HepG2 (cell line): ENCODE data around the gene EPDR1. TPM values are rescaled to one million over a fixed set of nuclear protein-coding genes. Genes with fewer than 3 reads are reported as not detected.

Experiments used
- BCL6 ChIP-seq: IDR thresholded peaks from 2 replicates; pipeline ENCODE4 v1.6.1; 2016; ENCODE audit warnings: missing genetic modification reagents, missing compliant biosample characterization
- CCDC6 ChIP-seq: sonication (generic); formaldehyde crosslinking; IDR thresholded peaks from 2 replicates; pipeline ENCODE4 v1.8.1; 2022; ENCODE audit warnings: mild to moderate bottlenecking, missing genetic modification reagents, moderate library complexity
- HHEX ChIP-seq: IDR thresholded peaks from 2 replicates; pipeline ENCODE4 v1.6.1; 2016; ENCODE audit warnings: control low read depth
- HOXD1 ChIP-seq: sonication (generic); formaldehyde crosslinking; IDR thresholded peaks from 2 replicates; pipeline ENCODE4 v1.5.0; 2020; ENCODE audit warnings: missing genetic modification reagents
- KAT7 ChIP-seq: IDR thresholded peaks from 2 replicates; pipeline ENCODE4 v1.6.1; 2018; ENCODE audit warnings: borderline replicate concordance, missing compliant biosample characterization
- RBFOX2 ChIP-seq: fragments of 200-400 bp; formaldehyde crosslinking; IDR thresholded peaks from 2 replicates; pipeline ENCODE4 v1.6.1; 2017; ENCODE audit warnings: low read depth, mild to moderate bottlenecking, low read length
- SIN3A ChIP-seq: IDR thresholded peaks from 2 replicates; pipeline ENCODE4 v1.6.1; 2011; ENCODE audit warnings: low read depth, mild to moderate bottlenecking, control low read depth, low read length, borderline replicate concordance
- SMAD1 ChIP-seq: sonication (generic); formaldehyde crosslinking; IDR thresholded peaks from 2 replicates; pipeline ENCODE4 v1.4.0; 2020; ENCODE audit warnings: missing genetic modification reagents, low read depth, mild to moderate bottlenecking, borderline replicate concordance
- TCF7 ChIP-seq: sonication (generic); IDR thresholded peaks from 2 replicates; pipeline ENCODE4 v1.6.1; 2016; ENCODE audit warnings: antibody characterized with exemption, low read depth
- TFDP2 ChIP-seq: sonication (generic); formaldehyde crosslinking; IDR thresholded peaks from 2 replicates; pipeline ENCODE4 v1.4.0; 2020; ENCODE audit warnings: missing genetic modification reagents
- TSC22D2 ChIP-seq: sonication (generic); formaldehyde crosslinking; IDR thresholded peaks from 2 replicates; pipeline ENCODE4 v1.5.1; 2020; ENCODE audit warnings: missing genetic modification reagents, mild to moderate bottlenecking, borderline replicate concordance
- XRCC5 ChIP-seq: fragments of 200-400 bp; formaldehyde crosslinking; optimal IDR thresholded peaks from 2 replicates; pipeline ENCODE3; 2017; ENCODE audit warnings: mild to moderate bottlenecking, low read length
- ZNF12 ChIP-seq: sonication (generic); formaldehyde crosslinking; IDR thresholded peaks from 2 replicates; pipeline ENCODE4 v1.5.0; 2020; ENCODE audit warnings: missing genetic modification reagents
- ZNF646 ChIP-seq: sonication (generic); formaldehyde crosslinking; IDR thresholded peaks from 2 replicates; pipeline ENCODE4 v1.9.0; 2021; ENCODE audit warnings: mild to moderate bottlenecking, missing genetic modification reagents
- ZNF710 ChIP-seq: sonication (generic); formaldehyde crosslinking; IDR thresholded peaks from 2 replicates; pipeline ENCODE4 v1.5.0; 2020; ENCODE audit warnings: mild to moderate bottlenecking, missing genetic modification reagents, borderline replicate concordance
- polyA plus RNA-seq, 8 experiments: library from polyadenylated mRNA; depleted of rRNA in 3 of 8; stranded (reverse) in 7 of 8; unstranded in 1 of 8; fragments of >200 nt; fragmentation: Illumina TruSeq in 4 of 8; extraction: Trizol in 4 of 8; gene quantifications; 2 replicates each; pipeline versions ENCODE4 v1.2.1 to v1.2.3, GENCODE V29; 2011 to 2016; ENCODE audit warnings: low read depth in 4 of 8, missing spikeins in 1 of 8, mixed read lengths in 1 of 8; ENCODE audit not compliant: insufficient read depth in 1 of 8
- total RNA-seq, 5 experiments: library from RNA; depleted of rRNA; stranded (reverse); fragments of >200 nt; fragmentation: Illumina TruSeq; extraction: Trizol; gene quantifications; 2 replicates each; pipeline ENCODE4 v1.2.3, GENCODE V29; 2016; ENCODE audit warnings: low read depth in 1 of 5
- TF ChIP-seq, protein P1 (sequence below): conservative IDR thresholded peaks from 2 replicates; pipeline ENCODE4 v1.6.1; 2018; ENCODE audit warnings: missing genetic modification reagents

EPDR1 gene
- total and polyA plus RNA-seq, 2 of the 13 experiments (the other 11 are each of a cell fraction or from before 2014, with no cell fraction given) = 38.3 to 50.2 TPM

GRCh38 chr7:37920849-37921805 lies 687 bp downstream of the EPDR1 start (continued):
- TF ChIP-seq ZNF710 (0 out of 2 replicates have a peak, but pooled peaks have one; percentile 25), ZNF12 (CRISPR knock-in tag) (no peak), BCL6 (CRISPR knock-in tag) (no peak; the same call in 1 of the 2 replicates), HHEX (no peak), XRCC5 (peak; percentile 24), CCDC6 (CRISPR knock-in tag) (no peak), SMAD1 (no peak), TFDP2 (peak; percentile 3; the same call in 1 of the 2 replicates), TSC22D2 (no peak), SIN3A (peak; percentile 23; the same call in 1 of the 2 replicates), RBFOX2 (peak; percentile 97), TCF7 (no peak), HOXD1 (CRISPR knock-in tag) (0 out of 2 replicates have a peak, but pooled peaks have one; percentile 65), KAT7 (CRISPR knock-in tag) (no peak; the same call in 1 of the 2 replicates), ZNF646 (CRISPR knock-in tag) (no peak)
- TF ChIP-seq, protein P1, sequence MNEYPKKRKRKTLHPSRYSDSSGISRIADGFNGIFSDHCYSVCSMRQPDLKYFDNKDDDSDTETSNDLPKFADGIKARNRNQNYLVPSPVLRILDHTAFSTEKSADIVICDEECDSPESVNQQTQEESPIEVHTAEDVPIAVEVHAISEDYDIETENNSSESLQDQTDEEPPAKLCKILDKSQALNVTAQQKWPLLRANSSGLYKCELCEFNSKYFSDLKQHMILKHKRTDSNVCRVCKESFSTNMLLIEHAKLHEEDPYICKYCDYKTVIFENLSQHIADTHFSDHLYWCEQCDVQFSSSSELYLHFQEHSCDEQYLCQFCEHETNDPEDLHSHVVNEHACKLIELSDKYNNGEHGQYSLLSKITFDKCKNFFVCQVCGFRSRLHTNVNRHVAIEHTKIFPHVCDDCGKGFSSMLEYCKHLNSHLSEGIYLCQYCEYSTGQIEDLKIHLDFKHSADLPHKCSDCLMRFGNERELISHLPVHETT (CRISPR knock-in tag) = 0 out of 2 replicates have a peak, but pooled peaks have one; percentile 28
